ENCODE results near the gene AKAP13. TPM values are rescaled to one million over a fixed set of nuclear protein-coding genes. Genes with fewer than 3 reads are reported as not detected.

Gene AKAP13
- total and polyA plus RNA-seq, 7 donors = 18.2 to 126 (median 93.7) TPM

DNA sequence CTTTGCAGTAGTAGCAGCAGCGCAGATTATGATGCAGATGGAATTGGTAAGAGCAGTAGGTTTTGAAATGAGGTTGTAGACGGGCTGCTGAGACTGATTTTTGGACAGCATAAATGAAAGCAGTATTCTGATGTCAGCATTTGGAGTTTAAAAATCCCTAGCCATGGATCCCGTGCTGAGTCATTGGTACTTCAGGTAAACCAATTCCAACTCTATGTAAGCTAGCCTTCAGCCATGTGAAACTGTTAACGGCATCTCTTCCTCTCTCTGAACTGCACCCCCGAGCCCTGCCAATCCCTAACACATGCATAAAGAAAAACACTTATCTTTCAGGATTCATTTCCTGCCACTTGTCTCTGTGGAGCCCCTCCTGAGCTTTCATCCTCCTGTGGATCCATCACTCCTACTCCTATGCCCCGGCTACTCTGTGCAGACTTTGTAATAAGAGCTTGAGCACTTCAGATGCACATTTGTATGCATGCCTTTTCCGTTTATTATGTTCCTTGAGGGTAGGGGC is 119.0 kb downstream of the AKAP13 start:
- WGBS, 3 donors = 37 to 53% (median 43%) methylated on average over 7 of the region's 7 CpGs
- Histone ChIP-seq H3K36me3 (ENCODE audit: insufficient read depth in 1 of 2, low read depth in 1 of 2) (no peaks in the 10 kb centered on the region), H3K4me3 (no peak overlapping the region), H3K27me3 (ENCODE audit: insufficient read depth in 3 of 3, low read length in 2 of 3) (no peaks in the 10 kb centered on the region), H3K9me3 (no peaks in the 10 kb centered on the region), H3K4me1 (peaks cover 38% of the 10 kb centered on the region), H3K27ac (no peak overlapping the region)
- DNase-seq (no peak), ATAC-seq (peak in 2 of 4 donors; percentile 30 to 47)
- intact Hi-C loops (cut with DNase I) = loop anchor here (5.0 to 10.0 kb wide), 3 partner anchors 78 to 205 kb away; no protein-coding TSS in a partner anchor
- TF ChIP-seq, protein P1, sequence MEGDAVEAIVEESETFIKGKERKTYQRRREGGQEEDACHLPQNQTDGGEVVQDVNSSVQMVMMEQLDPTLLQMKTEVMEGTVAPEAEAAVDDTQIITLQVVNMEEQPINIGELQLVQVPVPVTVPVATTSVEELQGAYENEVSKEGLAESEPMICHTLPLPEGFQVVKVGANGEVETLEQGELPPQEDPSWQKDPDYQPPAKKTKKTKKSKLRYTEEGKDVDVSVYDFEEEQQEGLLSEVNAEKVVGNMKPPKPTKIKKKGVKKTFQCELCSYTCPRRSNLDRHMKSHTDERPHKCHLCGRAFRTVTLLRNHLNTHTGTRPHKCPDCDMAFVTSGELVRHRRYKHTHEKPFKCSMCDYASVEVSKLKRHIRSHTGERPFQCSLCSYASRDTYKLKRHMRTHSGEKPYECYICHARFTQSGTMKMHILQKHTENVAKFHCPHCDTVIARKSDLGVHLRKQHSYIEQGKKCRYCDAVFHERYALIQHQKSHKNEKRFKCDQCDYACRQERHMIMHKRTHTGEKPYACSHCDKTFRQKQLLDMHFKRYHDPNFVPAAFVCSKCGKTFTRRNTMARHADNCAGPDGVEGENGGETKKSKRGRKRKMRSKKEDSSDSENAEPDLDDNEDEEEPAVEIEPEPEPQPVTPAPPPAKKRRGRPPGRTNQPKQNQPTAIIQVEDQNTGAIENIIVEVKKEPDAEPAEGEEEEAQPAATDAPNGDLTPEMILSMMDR (IDR thresholded peaks at IDR 0.05) = no peak

DNA sequence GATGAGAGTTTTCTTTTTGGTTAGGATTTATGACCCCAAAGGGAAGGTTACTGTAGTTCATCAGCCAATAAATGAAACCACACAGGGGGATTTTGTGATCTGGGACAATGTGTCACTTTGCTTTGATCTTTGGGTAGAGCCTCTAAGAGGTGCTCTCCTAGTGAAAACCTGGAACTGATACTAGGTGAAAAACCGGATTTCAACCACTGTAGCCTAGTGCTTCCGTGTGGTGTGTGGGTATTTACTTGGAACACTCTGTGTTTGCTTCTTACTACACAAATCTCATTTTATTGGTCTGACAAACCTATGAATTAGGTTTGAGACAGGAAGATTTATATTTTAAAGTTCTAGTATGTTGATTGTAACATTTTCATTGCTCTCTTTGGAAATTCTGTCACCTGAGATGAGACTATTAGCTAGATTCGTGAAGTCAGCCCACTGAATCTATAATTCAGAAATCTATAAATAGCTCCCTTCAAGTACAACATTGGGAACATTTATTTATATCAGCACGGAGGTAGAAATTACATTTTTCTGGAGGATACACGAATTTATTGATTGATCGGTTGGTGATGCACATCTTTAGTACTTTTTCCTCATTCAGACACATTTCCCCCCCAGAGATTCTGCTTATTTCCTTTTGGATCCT is 119.8 kb downstream of the AKAP13 start:
- DNase-seq = no peak
- intact Hi-C loops (cut with DNase I) = no loop called here
- WGBS, 3 donors = 30 to 49% (median 32%) methylated on average over 6 of the region's 6 CpGs
- no peaks in the 10 kb centered on the region for H3K36me3 ChIP-seq (ENCODE audit: insufficient read depth in 1 of 2, low read depth in 1 of 2)
- no peaks in the 10 kb centered on the region for H3K9me3 ChIP-seq
- peak in 3 of 4 donors; percentile 35 to 56 (median 45) for ATAC-seq
- peak overlapping the region; percentile 33 for H3K4me3 ChIP-seq
- peaks cover 38% of the 10 kb centered on the region for H3K4me1 ChIP-seq
- TF ChIP-seq, protein P1 (IDR thresholded peaks at IDR 0.05) = no peak
- no peaks in the 10 kb centered on the region for H3K27me3 ChIP-seq (ENCODE audit: insufficient read depth in 3 of 3, low read length in 2 of 3)
- peak overlapping the region; percentile 66 for H3K27ac ChIP-seq

DNA sequence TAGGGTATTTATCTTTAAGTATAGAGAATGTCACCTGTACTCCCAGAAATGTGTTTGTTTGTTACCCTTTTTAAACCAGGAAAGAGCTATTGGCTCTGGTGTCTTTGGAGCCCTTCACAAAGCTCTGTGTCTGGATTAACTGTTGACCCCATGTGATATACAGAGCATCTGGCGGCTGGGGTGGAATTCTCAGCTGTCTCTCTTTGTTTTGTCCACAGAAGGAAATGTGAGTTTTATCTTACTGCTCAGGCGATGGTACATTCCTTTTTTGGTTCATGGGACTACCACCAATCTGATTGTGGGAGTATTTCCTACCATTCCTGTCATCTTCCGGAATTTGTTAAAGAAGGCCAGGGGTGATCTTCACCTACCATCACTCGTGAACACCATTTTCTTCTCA is 120.3 kb downstream of the AKAP13 start:
- TF ChIP-seq, protein P1 (IDR thresholded peaks at IDR 0.05) = no peak
- Histone ChIP-seq H3K36me3 (ENCODE audit: insufficient read depth in 1 of 2, low read depth in 1 of 2) (no peaks in the 10 kb centered on the region), H3K9me3 (no peaks in the 10 kb centered on the region), H3K4me1 (peaks cover 38% of the 10 kb centered on the region), H3K27me3 (ENCODE audit: insufficient read depth in 3 of 3, low read length in 2 of 3) (no peaks in the 10 kb centered on the region), H3K4me3 (peak overlapping the region; percentile 33), H3K27ac (peak overlapping the region; percentile 66)
- intact Hi-C loops (cut with DNase I) = no loop called here
- peak; percentile 53 to 79 (median 68) for ATAC-seq
- DNase-seq = no peak
- 24 to 36% (median 35%) methylated on average over 4 of the region's 4 CpGs for WGBS, 3 donors

GRCh38 chr15:85501574-85501973 is 121.2 kb downstream of the AKAP13 start:
- WGBS, 3 donors = 88 to 96% (median 94%) methylated on average over 2 of the region's 2 CpGs

More at GRCh38 chr15:85501574-85501973, 121.2 kb downstream of the AKAP13 start:
- Histone ChIP-seq H3K4me1 (peaks cover 35% of the 10 kb centered on the region), H3K9me3 (no peaks in the 10 kb centered on the region), H3K27me3 (ENCODE audit: insufficient read depth in 3 of 3, low read length in 2 of 3) (no peaks in the 10 kb centered on the region), H3K4me3 (no peak overlapping the region), H3K36me3 (ENCODE audit: insufficient read depth in 1 of 2, low read depth in 1 of 2) (no peaks in the 10 kb centered on the region), H3K27ac (no peak overlapping the region)
- no peak for DNase-seq
- intact Hi-C loops (cut with DNase I) = no loop called here
- TF ChIP-seq, protein P1 (IDR thresholded peaks at IDR 0.05) = no peak
- ATAC-seq = no peak
